ENCODE data around the gene SYNE1.

GRCh38 chr6:152166497-152166896 lies 470.7 kb downstream of the SYNE1 start:
- TF ChIP-seq POLR2A (IDR thresholded peaks at IDR 0.05) (no peak), POLR2AphosphoS5 (IDR thresholded peaks at IDR 0.05) (no peak), CTCF (IDR thresholded peaks at IDR 0.05 in 8 of 11, conservative IDR thresholded peaks at IDR 0.05 in 3 of 11) (no peak)
